HEK293T (cell line): ENCODE results near the gene MLH3.

ENCODE experiments used
- CTCF ChIA-PET: fragments of 350-600 bp; formaldehyde crosslinking; extraction: SDS; loops from one replicate; lab custom pipeline; 2021; ENCODE audit warnings: antibody characterized with exemption, inconsistent platforms; lab: Yijun Ruan, JAX
- POLR2A ChIA-PET: fragments of 350-600 bp; formaldehyde crosslinking; extraction: SDS; loops from one replicate; lab custom pipeline; 2020; ENCODE audit warnings: antibody characterized with exemption, inconsistent platforms; lab: Yijun Ruan, JAX
- DNase-seq: peaks from one replicate; pipeline ENCODE4 v3.0.0; 2012; ENCODE audit warnings: mixed read lengths; ENCODE audit errors: extremely low spot score
- ARNT ChIP-seq: fragments of 450-650 bp; IDR thresholded peaks from 2 replicates; pipeline ENCODE4 v1.6.1; 2017; ENCODE audit warnings: mild to moderate bottlenecking
- BHLHE40 ChIP-seq: fragments of 450-650 bp; IDR thresholded peaks from 2 replicates; pipeline ENCODE4 v1.6.1; 2016; ENCODE audit warnings: mild to moderate bottlenecking, moderate library complexity, borderline replicate concordance
- CTBP1 ChIP-seq: fragments of 450-650 bp; IDR thresholded peaks from 2 replicates; pipeline ENCODE4 v1.6.1; 2016; ENCODE audit warnings: borderline replicate concordance
- ELF4 ChIP-seq: fragments of 450-650 bp; IDR thresholded peaks from 2 replicates; pipeline ENCODE4 v1.6.1; 2017; ENCODE audit warnings: antibody characterized with exemption
- FOXA1 ChIP-seq: fragments of 450-650 bp; IDR thresholded peaks from 2 replicates; pipeline ENCODE4 v1.6.1; 2016; ENCODE audit warnings: mild to moderate bottlenecking
- FOXK2 ChIP-seq: fragments of 450-650 bp; IDR thresholded peaks from 2 replicates; pipeline ENCODE4 v1.6.1; 2016; ENCODE audit warnings: mild to moderate bottlenecking
- FOXM1 ChIP-seq: fragments of 450-650 bp; IDR thresholded peaks from 2 replicates; pipeline ENCODE4 v1.6.1; 2017; ENCODE audit warnings: mild to moderate bottlenecking, borderline replicate concordance
- HDGF ChIP-seq: fragments of 450-650 bp; IDR thresholded peaks from 2 replicates; pipeline ENCODE4 v1.6.1; 2017; ENCODE audit warnings: antibody characterized with exemption, borderline replicate concordance
- L3MBTL2 ChIP-seq: fragments of 450-650 bp; conservative IDR thresholded peaks from 2 replicates; pipeline ENCODE4 v1.6.1; 2016; ENCODE audit warnings: mild to moderate bottlenecking
- LEF1 ChIP-seq: fragments of 450-650 bp; IDR thresholded peaks from 2 replicates; pipeline ENCODE4 v1.6.1; 2017; ENCODE audit warnings: mild to moderate bottlenecking, borderline replicate concordance
- NFRKB ChIP-seq: fragments of 450-650 bp; IDR thresholded peaks from 2 replicates; pipeline ENCODE4 v1.6.1; 2016; ENCODE audit warnings: mild to moderate bottlenecking, moderate library complexity
- PKNOX1 ChIP-seq: fragments of 450-650 bp; IDR thresholded peaks from 2 replicates; pipeline ENCODE4 v1.6.1; 2016
- SP1 ChIP-seq: fragments of 450-650 bp; IDR thresholded peaks from 2 replicates; pipeline ENCODE4 v1.6.1; 2017
- SUZ12 ChIP-seq: fragments of 450-650 bp; IDR thresholded peaks from 2 replicates; pipeline ENCODE4 v1.6.1; 2016; ENCODE audit warnings: mild to moderate bottlenecking
- TARDBP ChIP-seq: fragments of 450-650 bp; IDR thresholded peaks from 2 replicates; pipeline ENCODE4 v1.6.1; 2016
- ZNF384 ChIP-seq: fragments of 450-650 bp; IDR thresholded peaks from 2 replicates; pipeline ENCODE4 v1.6.1; 2016

MLH3 gene

GRCh38 chr14:75016815-75017214 is 34.5 kb downstream of the MLH3 start:
- POLR2A ChIA-PET, result no interaction called here
- TF ChIP-seq SP1 (no peak), ARNT (no peak), TARDBP (no peak), FOXK2 (no peak), LEF1 (no peak), L3MBTL2 (no peak), ZNF384 (no peak), CTBP1 (no peak), NFRKB (no peak), HDGF (no peak)
- DNase-seq, result no peak
- CTCF ChIA-PET, result no interaction called here

GRCh38 chr14:75015496-75015895 is 35.8 kb downstream of the MLH3 start:
- ChIA-PET CTCF (no interaction called here), POLR2A (no interaction called here)
- TF ChIP-seq SP1, result no peak
- TF ChIP-seq ARNT, result no peak
- TF ChIP-seq CTBP1, result no peak
- TF ChIP-seq PKNOX1, result no peak
- TF ChIP-seq HDGF, result no peak
- TF ChIP-seq BHLHE40, result no peak
- no peak for TF ChIP-seq NFRKB
- no peak for TF ChIP-seq LEF1
- no peak for TF ChIP-seq SUZ12
- no peak for TF ChIP-seq FOXK2
- no peak for TF ChIP-seq ELF4
- no peak for TF ChIP-seq TARDBP
- TF ChIP-seq L3MBTL2, result no peak
- DNase-seq, result no peak

GRCh38 chr14:75013290-75013689 is 38.0 kb downstream of the MLH3 start:
- no peak for DNase-seq
- ChIA-PET POLR2A (interaction anchor here (0.8 kb wide), 1 partner anchor 11 kb away, joined by 4 read pairs; the partner anchor contains the start of gene EIF2B2), CTCF (no interaction called here)
- TF ChIP-seq L3MBTL2, result no peak
- TF ChIP-seq FOXA1, result no peak
- no peak for TF ChIP-seq ELF4
- TF ChIP-seq HDGF, result no peak
- no peak for TF ChIP-seq BHLHE40

- POLR2A ChIA-PET, result no interaction called here
- CTCF ChIA-PET, result no interaction called here
- TF ChIP-seq HDGF (no peak), SUZ12 (no peak), ELF4 (no peak), CTBP1 (no peak), BHLHE40 (no peak)
- no peak for DNase-seq
These were observed 39.8 kb downstream of the MLH3 start for GRCh38 chr14:75011356-75011994.

GRCh38 chr14:75010472-75011093 is 40.7 kb downstream of the MLH3 start:
- TF ChIP-seq SP1 (no peak), FOXA1 (no peak), SUZ12 (no peak), BHLHE40 (no peak), LEF1 (no peak), TARDBP (no peak)
- POLR2A ChIA-PET, result no interaction called here
- CTCF ChIA-PET, result no interaction called here
- DNase-seq, result no peak

GRCh38 chr14:75009176-75009575 is 42.1 kb downstream of the MLH3 start:
- POLR2A ChIA-PET, result no interaction called here
- DNase-seq, result no peak
- no peak for TF ChIP-seq L3MBTL2
- TF ChIP-seq LEF1, result no peak
- TF ChIP-seq NFRKB, result no peak
- no peak for TF ChIP-seq TARDBP
- no peak for TF ChIP-seq PKNOX1
- no peak for TF ChIP-seq ARNT
- no peak for TF ChIP-seq SUZ12
- TF ChIP-seq CTBP1, result no peak
- no peak for TF ChIP-seq FOXK2
- TF ChIP-seq ELF4, result no peak
- no peak for TF ChIP-seq BHLHE40
- TF ChIP-seq ZNF384, result no peak
- no peak for TF ChIP-seq HDGF
- no peak for TF ChIP-seq FOXA1
- no peak for TF ChIP-seq SP1
- no peak for TF ChIP-seq FOXM1
- CTCF ChIA-PET, result no interaction called here

GRCh38 chr14:75005357-75005756 is 45.9 kb downstream of the MLH3 start:
- TF ChIP-seq NFRKB, result no peak
- no peak for TF ChIP-seq ZNF384
- no peak for TF ChIP-seq ELF4
- TF ChIP-seq L3MBTL2, result no peak
- TF ChIP-seq HDGF, result no peak
- TF ChIP-seq FOXM1, result no peak
- ChIA-PET POLR2A (no interaction called here), CTCF (interaction anchor here (1.2 kb wide), 1 partner anchor 83 kb away, joined by 4 read pairs; no protein-coding TSS in a partner anchor)
- DNase-seq, result no peak
